Stimulated activated naive CD8-positive, alpha-beta T cell treated with anti-CD3 and anti-CD28 coated beads, Interleukin-15, Interleukin-2, amounts not matched to agents 100 U/mL and 50 U/mL, for 24 hours (primary cell): ENCODE data around the gene ENO4.
A peak's percentile ranks its signal among the peaks of the same experiment; 100 is the strongest.

Source experiments
- ATAC-seq: fragments of 150-1000 bp; cut with Tn5 transposase; one replicate; pipeline ENCODE4 v1.10.0; 2021
- DNase-seq: peaks from one replicate; pipeline ENCODE4 v3.0.0; 2021

The ENO4 gene

DNA sequence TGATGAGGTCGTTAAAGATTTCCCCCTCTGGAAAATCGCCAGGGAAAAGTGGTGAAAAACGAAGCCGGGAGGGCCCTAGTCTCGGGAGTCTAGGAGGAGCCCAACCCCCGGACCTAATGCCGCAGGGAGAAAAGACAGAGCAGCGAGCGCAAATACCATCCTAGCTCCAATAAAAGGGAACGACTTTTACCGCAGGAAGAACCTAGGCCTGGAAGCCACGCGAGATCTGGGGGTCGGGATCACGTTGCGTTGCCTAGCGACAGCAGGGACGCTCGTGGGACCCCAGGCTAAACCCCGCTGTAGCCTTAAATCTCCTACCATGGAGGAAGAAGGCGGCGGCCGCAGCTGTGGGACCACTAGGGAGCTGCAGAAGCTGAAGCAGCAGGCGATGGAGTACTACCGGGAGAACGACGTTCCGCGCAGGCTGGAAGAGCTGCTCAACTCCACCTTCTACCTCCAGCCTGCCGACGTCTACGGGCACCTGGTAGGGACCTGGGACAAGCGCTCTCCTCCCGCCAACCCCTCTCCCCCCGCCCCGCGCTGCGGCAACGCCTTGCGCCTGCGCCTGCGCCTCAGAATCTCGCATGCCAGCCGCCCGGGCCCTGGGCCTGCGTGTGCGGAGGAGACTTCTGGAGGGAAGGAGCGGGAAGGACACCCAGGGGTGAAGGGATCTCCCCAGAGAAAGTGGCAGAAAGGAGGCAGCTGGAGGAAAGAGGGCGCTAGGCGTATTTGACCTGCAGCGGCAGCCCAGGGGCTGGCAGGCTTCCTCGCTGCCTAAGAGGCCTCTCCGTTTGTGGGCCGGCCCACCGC is at the start of gene ENO4:
Gene ENO4 (plus strand): TSS at position 252 of the 810 bp plus-strand sequence. CDS start 68 bp downstream, at position 320.
- ATAC-seq (peak; percentile 16), DNase-seq (peak; percentile 5)

GRCh38 chr10:116800286-116800929 is 48.9 kb upstream of the ENO4 start:
- DNase-seq (no peak), ATAC-seq (no peak)

DNA sequence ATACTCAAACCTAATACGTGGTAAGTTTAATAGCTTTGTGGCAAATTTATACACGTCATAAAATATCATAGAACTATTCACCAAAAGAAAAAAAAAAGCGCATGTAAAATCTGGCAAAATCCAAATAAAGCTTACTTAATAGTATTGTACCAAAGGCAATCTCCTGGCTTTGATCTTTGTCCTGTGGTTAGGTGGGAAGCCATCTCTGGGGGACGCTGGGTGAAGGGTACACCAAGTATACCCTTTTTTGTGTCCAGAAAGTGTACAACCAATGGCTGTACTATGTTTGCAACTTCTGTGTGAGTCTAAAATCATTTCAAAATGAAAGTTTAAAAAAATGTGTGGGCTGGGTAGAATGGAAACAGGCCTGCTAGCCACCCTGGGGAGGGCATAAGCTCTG is 47.6 kb upstream of the ENO4 start:
- ATAC-seq: no peak
- DNase-seq: no peak

DNA sequence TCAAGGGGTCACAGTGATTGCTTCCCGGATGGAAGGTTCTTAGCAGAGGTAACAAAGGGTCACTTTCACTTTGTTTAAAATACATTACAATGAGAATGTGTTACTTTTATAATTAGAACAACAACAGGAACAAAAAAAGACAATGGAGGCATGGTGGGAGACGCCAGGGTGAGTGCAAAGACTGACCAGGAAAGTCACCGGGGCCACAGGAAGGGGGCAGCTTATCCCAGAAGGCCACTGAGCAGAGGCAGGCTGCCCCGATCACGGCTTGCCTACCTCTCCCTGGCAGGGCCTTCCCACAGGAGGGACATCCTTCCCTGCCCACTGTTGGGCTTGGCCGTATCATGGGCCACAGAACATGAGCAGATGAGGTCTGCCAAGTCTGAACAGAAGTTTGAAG is 46.8 kb upstream of the ENO4 start:
- no peak for ATAC-seq
- DNase-seq: no peak

GRCh38 chr10:116802876-116803275 is 46.4 kb upstream of the ENO4 start:
- ATAC-seq: no peak
- no peak for DNase-seq

DNA sequence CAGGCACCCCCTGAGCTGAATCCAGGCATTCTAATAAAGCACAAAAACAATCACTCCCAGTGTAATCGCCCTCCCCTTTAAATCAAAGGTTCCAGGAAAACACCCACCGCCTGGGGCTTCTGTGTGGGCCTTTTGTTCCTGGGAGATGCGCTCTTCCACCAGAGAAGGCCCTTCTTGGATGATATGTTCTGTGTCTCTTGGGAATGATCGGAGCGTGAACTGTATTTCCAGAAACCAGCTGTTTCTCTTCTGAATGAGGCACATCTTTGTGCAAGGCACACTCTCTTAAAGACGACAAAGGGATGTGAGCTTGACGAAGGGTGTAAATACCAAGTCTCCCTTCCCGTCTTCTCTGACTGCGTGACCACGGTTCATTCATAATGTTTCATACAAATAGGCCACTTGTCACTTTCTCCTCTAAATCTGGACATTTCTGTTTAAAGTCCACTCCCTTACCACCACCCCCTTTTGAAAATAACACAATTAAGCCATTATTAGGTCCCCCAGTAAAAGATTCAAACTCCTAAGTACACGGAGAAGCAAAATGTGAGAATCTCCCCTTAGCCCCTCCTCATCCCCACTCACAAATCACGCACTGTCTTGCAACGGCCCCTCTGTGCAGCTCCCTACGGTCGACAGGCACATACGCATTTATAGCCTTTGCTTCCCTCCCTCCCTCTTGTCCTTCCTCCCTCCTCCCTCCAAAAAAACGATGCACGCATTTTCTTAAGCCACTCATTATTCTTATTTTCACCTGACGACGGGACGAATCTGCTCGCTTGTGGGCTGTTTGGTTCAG is 45.6 kb upstream of the ENO4 start:
- DNase-seq (no peak), ATAC-seq (no peak)

GRCh38 chr10:116808706-116809105 is 40.6 kb upstream of the ENO4 start:
- ATAC-seq (no peak), DNase-seq (no peak)

GRCh38 chr10:116809483-116810119 is 39.7 kb upstream of the ENO4 start:
- no peak for DNase-seq
- no peak for ATAC-seq

DNA sequence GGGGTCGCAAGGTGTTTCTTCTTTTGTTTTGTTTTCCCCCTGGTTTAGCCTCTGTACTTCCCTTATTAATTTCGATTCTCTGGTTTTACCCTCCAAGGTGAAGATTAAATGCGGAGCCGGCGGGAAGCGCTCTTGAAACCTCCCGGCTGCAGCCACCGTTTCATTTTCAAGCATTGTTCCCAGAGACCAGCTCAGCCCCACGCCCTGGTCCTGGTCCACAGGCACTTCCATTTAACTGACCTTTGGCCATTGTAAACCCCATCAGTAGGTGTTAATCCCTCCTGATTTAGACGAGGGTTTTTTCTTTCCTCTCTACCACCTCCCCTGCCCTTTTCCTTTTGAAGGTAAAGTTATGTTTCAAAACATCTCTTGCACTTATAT is 39.2 kb upstream of the ENO4 start:
- no peak for DNase-seq
- no peak for ATAC-seq

GRCh38 chr10:116810895-116811294 is 38.4 kb upstream of the ENO4 start:
- ATAC-seq: no peak

DNA sequence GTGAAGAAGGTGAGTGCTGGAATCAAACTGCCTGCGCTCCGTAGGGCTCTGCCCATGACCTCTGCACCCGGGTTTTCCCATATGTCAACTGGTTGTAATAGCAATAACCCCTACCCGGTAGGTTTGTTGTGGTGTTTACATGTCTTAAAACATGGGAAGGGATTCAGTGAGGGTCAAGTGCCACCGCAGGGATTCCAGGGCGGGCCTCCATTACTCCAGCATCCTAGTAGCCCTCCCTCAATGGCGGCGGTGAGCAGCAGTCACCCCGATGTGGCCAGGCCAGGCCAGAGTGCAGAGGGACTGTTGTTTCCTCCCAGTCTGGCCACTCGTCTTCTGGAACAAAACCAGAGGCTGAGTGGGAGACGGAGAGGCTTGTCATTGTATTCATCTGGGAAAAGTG is 37.6 kb upstream of the ENO4 start:
- DNase-seq (no peak), ATAC-seq (no peak)

More at GRCh38 chr10:116810895-116811294, 38.4 kb upstream of the ENO4 start:
- DNase-seq: no peak

- no peak for DNase-seq
- no peak for ATAC-seq
Observed at GRCh38 chr10:116815641-116816415, 33.5 kb upstream of the ENO4 start.

- DNase-seq (no peak), ATAC-seq (no peak)
Observed at GRCh38 chr10:116817178-116817577, 32.1 kb upstream of the ENO4 start.

DNA sequence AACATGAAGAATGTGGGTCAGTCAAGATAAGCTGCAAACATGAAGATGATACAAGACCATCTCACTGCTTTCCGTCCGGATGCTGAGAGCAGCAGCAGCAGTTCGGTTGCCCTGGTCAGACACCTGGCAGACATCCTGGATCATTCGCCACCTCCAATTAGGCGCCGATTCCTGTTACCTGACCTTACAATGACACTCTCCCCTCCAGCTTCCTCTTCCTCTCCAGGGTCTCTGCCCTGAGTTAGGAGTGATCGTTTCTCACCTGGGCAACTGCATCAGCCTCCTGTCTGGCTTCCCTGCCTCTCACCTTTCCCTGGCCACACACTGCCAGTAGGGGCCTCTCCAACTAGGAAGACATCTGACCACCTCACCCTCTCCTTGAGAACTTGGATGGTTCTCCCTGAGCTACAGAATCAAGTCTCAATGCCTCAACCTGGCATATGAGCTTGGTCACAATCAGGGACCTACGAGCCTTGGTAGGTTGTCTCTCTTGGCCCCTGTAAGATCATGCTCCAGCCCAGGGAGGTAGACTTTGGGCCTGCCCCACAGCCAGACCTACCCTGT is 31.4 kb upstream of the ENO4 start:
- DNase-seq (no peak), ATAC-seq (no peak)

DNA sequence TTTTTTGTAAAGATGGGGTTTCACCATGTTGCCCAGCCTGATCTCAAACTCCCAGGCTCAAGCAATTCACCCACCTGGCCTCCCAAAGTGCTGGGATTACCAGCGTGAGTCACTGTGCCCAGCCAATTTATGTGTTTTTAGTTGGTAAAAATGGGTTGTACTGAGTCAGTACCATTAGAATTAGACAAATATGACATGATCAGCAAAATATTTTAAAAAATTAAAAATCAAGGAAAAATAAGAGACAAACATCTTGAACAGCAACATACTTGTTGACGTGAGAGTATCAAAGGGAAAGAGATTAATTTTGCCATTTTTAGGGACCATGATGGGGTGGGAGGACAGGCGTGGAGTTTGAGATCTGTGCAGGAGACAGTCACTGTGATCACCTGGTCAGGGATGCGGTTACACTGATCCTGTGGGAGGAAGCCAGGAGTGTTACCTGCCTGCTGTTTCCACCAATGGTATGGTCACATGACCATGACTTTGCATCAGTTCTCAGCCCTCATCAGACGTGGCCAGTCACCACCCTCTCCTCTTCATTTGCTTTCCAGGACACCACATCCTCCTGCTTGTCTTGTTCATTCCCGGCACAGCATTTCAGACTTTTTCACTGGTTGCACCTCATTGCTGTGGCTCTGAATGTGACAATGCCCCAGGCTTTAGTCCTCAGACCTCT is 29.2 kb upstream of the ENO4 start:
- ATAC-seq (no peak), DNase-seq (no peak)

GRCh38 chr10:116825901-116826300 is 23.4 kb upstream of the ENO4 start:
- no peak for DNase-seq
- ATAC-seq: no peak

- ATAC-seq (no peak), DNase-seq (no peak)
Observed at GRCh38 chr10:116826803-116827202, 22.5 kb upstream of the ENO4 start.

DNA sequence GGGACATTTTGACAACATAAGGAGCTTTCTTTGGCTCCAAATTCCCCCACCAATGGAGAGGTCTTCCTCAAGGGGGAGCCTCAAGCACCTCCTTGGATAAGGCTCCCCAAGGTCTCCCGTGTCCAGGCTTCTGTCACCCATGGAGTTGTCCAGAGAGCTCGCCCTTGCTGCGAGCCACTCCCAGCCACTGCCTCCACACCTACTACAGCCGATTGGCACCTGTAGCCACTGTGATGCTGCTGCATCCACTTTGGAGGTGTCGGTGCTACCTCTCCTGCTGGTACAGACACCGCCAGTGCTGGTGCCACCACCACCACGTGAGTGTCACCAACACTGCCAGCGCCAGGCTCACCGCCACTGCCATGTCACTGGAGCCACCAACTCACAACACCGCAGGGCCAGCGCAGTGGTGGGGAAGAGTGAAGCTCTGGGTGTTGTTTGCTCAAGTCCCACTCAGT is 22.1 kb upstream of the ENO4 start:
- DNase-seq (no peak), ATAC-seq (no peak)

DNA sequence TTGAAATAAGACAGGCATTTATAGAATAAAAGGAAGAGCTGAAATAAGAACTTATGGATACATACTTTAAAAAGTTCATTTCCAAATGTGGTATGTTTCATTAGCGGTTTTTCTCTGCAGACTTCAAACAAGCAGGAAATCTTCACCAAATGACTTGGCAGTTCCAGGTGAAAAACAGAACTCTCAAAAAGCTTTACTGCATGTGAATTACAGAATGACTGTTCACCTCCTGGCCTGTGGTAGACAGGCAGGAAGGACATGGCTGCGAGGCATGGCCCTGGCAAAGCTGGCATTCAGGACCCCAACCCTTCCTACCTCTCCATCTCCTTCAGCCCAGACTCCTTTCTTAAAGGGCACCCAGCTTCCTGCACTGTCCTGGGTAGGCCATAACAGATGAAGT is 21.2 kb upstream of the ENO4 start:
- no peak for DNase-seq
- no peak for ATAC-seq

- no peak for ATAC-seq
- DNase-seq: no peak
Observed at GRCh38 chr10:116829711-116830110, 19.6 kb upstream of the ENO4 start.

DNA sequence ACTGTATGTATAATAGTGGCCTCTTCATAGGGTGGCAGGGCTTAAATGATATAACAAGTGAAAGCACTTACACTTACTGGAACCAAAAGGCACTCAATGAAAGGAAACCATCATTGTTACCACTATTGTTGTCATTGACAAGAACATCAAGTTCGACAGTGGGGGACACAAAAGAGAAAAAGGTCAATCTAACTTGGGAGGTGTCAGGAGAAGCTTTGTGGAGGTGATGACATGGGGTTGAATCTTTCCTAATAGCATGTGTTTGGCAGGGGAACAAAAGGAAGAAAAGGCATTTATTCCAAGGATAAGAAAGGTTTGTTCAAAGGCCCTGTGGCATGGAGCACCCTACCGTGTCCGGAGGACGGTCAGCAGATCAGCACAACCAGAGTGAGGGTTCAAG is 18.2 kb upstream of the ENO4 start:
- ATAC-seq (no peak), DNase-seq (no peak)
